K562 (cell line): ENCODE measurements around the gene FSTL1. TPM values are rescaled to one million over a fixed set of nuclear protein-coding genes. Genes with fewer than 3 reads are reported as not detected.

Experiments used
- ATAC-seq: fragments of 200-7000 bp; cut with Tn5 transposase; 3 replicates; pipeline ENCODE4 v1.9.1; 2020; ENCODE audit warnings: moderate library complexity
- BruUV-seq: library from RNA; stranded (reverse); fragments of 400-500 nt; replicated peaks from 2 replicates; lab custom pipeline; 2021; lab: Mats Ljungman, UMichigan
- CTCF ChIA-PET: fragments of 300-600 bp; formaldehyde crosslinking; extraction: SDS; loops from one replicate; lab custom pipeline; 2021; ENCODE audit warnings: low intra/inter-chr PET ratio; lab: Yijun Ruan, JAX
- POLR2A ChIA-PET: fragments of 300-600, 350-650 bp; sonication (Branson Sonifier 250); formaldehyde crosslinking; extraction: SDS; loops from one replicate; lab custom pipeline; 2021; ENCODE audit warnings: antibody characterized with exemption, inconsistent platforms; lab: Yijun Ruan, JAX
- DNase-seq, 4 experiments: peaks; one replicate each; pipeline versions ENCODE4 v3.0.0 to v3.0.0-alpha.2; 2011 to 2018; ENCODE audit warnings: low spot score in 3 of 4, mixed read lengths in 3 of 4; ENCODE audit errors: extremely low read depth in 1 of 4
- FAIRE-seq: peaks from 2 replicates; lab custom pipeline; 2011; peaks lifted over from hg19 to GRCh38; lab: Jason Lieb, UNC
- H2AFZ ChIP-seq: 2 replicates; pipeline ENCODE4 v1.6.0; 2011; ENCODE audit warnings: low read depth, low read length, control low read depth, inconsistent platforms
- H3K27ac ChIP-seq: fragments of 200-600 bp; 3 replicates; pipeline ENCODE4 v1.8.0; 2011; ENCODE audit warnings: low read depth, mild to moderate bottlenecking, control low read depth, inconsistent platforms, low read length, moderate library complexity, mixed read lengths; ENCODE audit errors: extremely low read depth
- H3K27me3 ChIP-seq, 2 experiments: fragments of 300-600 bp in 1 of 2; 2 replicates in 1 of 2; 3 replicates in 1 of 2; pipeline versions ENCODE4 v1.6.0 to v1.8.0; 2011; ENCODE audit warnings: inconsistent platforms in 2 of 2, low read length in 2 of 2, mild to moderate bottlenecking in 1 of 2, mixed read lengths in 1 of 2, moderate library complexity in 1 of 2; ENCODE audit not compliant: control insufficient read depth in 2 of 2, insufficient read depth in 2 of 2
- H3K36me3 ChIP-seq: fragments of 300-600 bp; 3 replicates; pipeline ENCODE4 v1.8.0; 2011; ENCODE audit warnings: mild to moderate bottlenecking, low read length, inconsistent platforms; ENCODE audit not compliant: control insufficient read depth, insufficient read depth
- H3K4me1 ChIP-seq, 2 experiments: fragments of 200-600 bp in 1 of 2; replicated peaks in 1 of 2; 2 replicates in 1 of 2; 3 replicates in 1 of 2; pipeline versions ENCODE4 v1.5.1 to v1.8.0; 2011; ENCODE audit warnings: inconsistent platforms in 2 of 2, low read length in 2 of 2, mild to moderate bottlenecking in 1 of 2, mixed read lengths in 1 of 2, moderate library complexity in 1 of 2; ENCODE audit not compliant: control insufficient read depth in 2 of 2, insufficient read depth in 2 of 2
- H3K4me2 ChIP-seq: 2 replicates; pipeline ENCODE4 v1.6.1; 2011; ENCODE audit warnings: low read length, control low read depth, inconsistent platforms, mixed read lengths; ENCODE audit not compliant: insufficient read depth
- H3K4me3 ChIP-seq: fragments of 200-600 bp; sonication (generic), shearing (Covaris generic); 2 replicates; pipeline ENCODE4 v1.5.1; 2016; ENCODE audit warnings: control low read depth, inconsistent platforms
- H3K79me2 ChIP-seq: fragments of 200-600 bp; 3 replicates; pipeline ENCODE4 v1.8.0; 2011; ENCODE audit warnings: low read length, inconsistent platforms; ENCODE audit not compliant: control insufficient read depth, insufficient read depth
- H3K9ac ChIP-seq, 2 experiments: 2 replicates each; pipeline versions ENCODE4 v1.6.0 to v1.6.1; 2011; ENCODE audit warnings: low read depth in 2 of 2, low read length in 2 of 2, control low read depth in 1 of 2, inconsistent platforms in 1 of 2, mild to moderate bottlenecking in 1 of 2, mixed read lengths in 1 of 2; ENCODE audit not compliant: insufficient read depth in 1 of 2
- H3K9me1 ChIP-seq: one replicate; pipeline ENCODE4 v1.6.0; 2011; ENCODE audit warnings: inconsistent platforms, mild to moderate bottlenecking, low read length, moderate library complexity; ENCODE audit not compliant: control insufficient read depth, insufficient read depth
- H3K9me3 ChIP-seq: replicated peaks from 2 replicates; pipeline ENCODE4 v1.5.1; 2011; ENCODE audit warnings: low read depth, low read length, inconsistent platforms; ENCODE audit not compliant: control insufficient read depth, insufficient read depth
- H4K20me1 ChIP-seq: replicated peaks from 2 replicates; pipeline ENCODE4 v1.6.1; 2011; ENCODE audit warnings: low read length, inconsistent platforms, mixed read lengths; ENCODE audit not compliant: control insufficient read depth, insufficient read depth
- CHD7 ChIP-seq: fragments of 200-600 bp; sonication (generic); IDR thresholded peaks from one replicate; pipeline ENCODE4 v1.6.1; 2012; ENCODE audit warnings: mild to moderate bottlenecking, low read depth, low read length, inconsistent platforms
- HIVEP1 ChIP-seq: fragments of 250-450 bp; sonication (Bioruptor Pico); IDR thresholded peaks from 2 replicates; pipeline ENCODE4 v1.4.0; 2020; ENCODE audit warnings: mild to moderate bottlenecking
- NCOA2 ChIP-seq, 2 experiments: fragments of 450-650 bp; IDR thresholded peaks; 2 replicates each; pipeline ENCODE4 v1.6.1; 2018; ENCODE audit warnings: mild to moderate bottlenecking in 2 of 2, moderate library complexity in 1 of 2; ENCODE audit not compliant: partially characterized antibody in 2 of 2
- OTX1 ChIP-seq: fragments of 450-650 bp; formaldehyde crosslinking; IDR thresholded peaks from 2 replicates; pipeline ENCODE4 v1.4.0; 2022; ENCODE audit warnings: mild to moderate bottlenecking
- in situ Hi-C: fragments of 300-500 bp; cut with MboI; formaldehyde crosslinking; loops from 4 replicates; pipeline ENCODE4 v1.15.0; 2018; ENCODE audit warnings: inconsistent platforms, mixed read lengths
- intact Hi-C: fragments of 100-400 bp; cut with micrococcal nuclease; formaldehyde crosslinking; loops from 2 replicates; pipeline ENCODE4 v1.14.2; 2022
- polyA plus RNA-seq, 8 experiments: library from polyadenylated mRNA; depleted of rRNA in 4 of 8; stranded (reverse) in 5 of 8; unstranded in 3 of 8; fragments of >200 nt; fragmentation: Nextera tagmentation in 2 of 8; fragmentation: Illumina TruSeq in 1 of 8; extraction: Ambion mirVana in 2 of 8; extraction: Trizol in 1 of 8; gene quantifications; 2 replicates each; pipeline versions ENCODE4 v1.2.1 to v1.2.3, GENCODE V29; 2011 to 2014; ENCODE audit warnings: inconsistent platforms in 1 of 8, missing spikeins in 1 of 8
- total RNA-seq, 7 experiments: library from RNA; depleted of rRNA in 6 of 7; stranded (reverse); fragments of >200 nt in 6 of 7; fragmentation: Illumina TruSeq in 2 of 7; extraction: Trizol in 2 of 7; gene quantifications; 2 replicates each; pipeline versions ENCODE4 v1.2.1 to v1.2.3, GENCODE V29; 2011 to 2021; ENCODE audit warnings: low replicate concordance in 1 of 7
- TF ChIP-seq, protein P1 (sequence below): sonication (generic); formaldehyde crosslinking; IDR thresholded peaks from 2 replicates; pipeline ENCODE4 v1.8.0; 2023; ENCODE audit warnings: missing genetic modification reagents, mild to moderate bottlenecking, borderline replicate concordance

Gene FSTL1
- total and polyA plus RNA-seq, 9 of the 15 experiments (the other 6 are each of a cell fraction or from before 2014, with no cell fraction given), result 0.01 to 0.58 (median 0.08) TPM; not detected in 2

DNA sequence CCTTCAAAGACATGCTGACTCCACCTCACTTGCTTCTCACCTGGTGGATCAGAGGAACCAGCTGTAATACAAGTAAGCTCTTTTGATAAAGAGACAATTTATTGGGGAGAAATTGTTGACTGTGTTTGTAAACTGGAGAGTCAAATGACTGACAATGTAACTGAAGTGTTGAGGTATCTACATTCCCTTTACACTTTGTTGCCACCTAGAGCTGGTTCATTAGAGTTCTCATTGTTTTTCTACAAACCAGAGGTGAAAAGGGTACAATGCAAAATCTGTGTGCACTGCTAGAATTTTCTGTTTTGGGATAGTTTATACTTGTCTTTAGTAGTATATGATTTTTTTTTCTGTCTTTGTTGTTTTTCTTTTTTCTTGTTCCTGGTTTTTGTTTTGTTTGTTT lies 93.0 kb downstream of the FSTL1 start:
- no peaks in the 10 kb centered on the region for H4K20me1 ChIP-seq
- no peaks in the 10 kb centered on the region for H3K79me2 ChIP-seq
- H3K4me2 ChIP-seq, result no peak overlapping the region
- FAIRE-seq (no peak), DNase-seq (no peak), ATAC-seq (no peak)
- H2AFZ ChIP-seq, result no peak overlapping the region
- H3K27me3 ChIP-seq, result no peaks in the 10 kb centered on the region; a peak in 1 of 5 replicates
- no peaks in the 10 kb centered on the region for H3K36me3 ChIP-seq
- H3K9me3 ChIP-seq, result no peaks in the 10 kb centered on the region
- intact Hi-C loops, result no loop called here
- H3K4me1 ChIP-seq, result no peaks in the 10 kb centered on the region
- no TSS peak for BruUV-seq
- no peaks in the 10 kb centered on the region for H3K9me1 ChIP-seq
- in situ Hi-C loops, result no loop called here
- no peak overlapping the region for H3K27ac ChIP-seq
- POLR2A ChIA-PET, result interaction anchor here (0.6 to 1.0 kb wide), 2 partner anchors 21 to 948 kb away, joined by 3 read pairs; no protein-coding TSS in a partner anchor
- CTCF ChIA-PET, result no interaction called here
- no peak overlapping the region for H3K4me3 ChIP-seq
- no peak overlapping the region for H3K9ac ChIP-seq
- TF ChIP-seq CHD7 (no peak), OTX1 (CRISPR knock-in tag) (no peak), NCOA2 (IDR thresholded peaks at IDR 0.05; ENCODE audit: partially characterized antibody in 2 of 2) (no peak), HIVEP1 (CRISPR knock-in tag) (no peak)
- TF ChIP-seq, protein P1, sequence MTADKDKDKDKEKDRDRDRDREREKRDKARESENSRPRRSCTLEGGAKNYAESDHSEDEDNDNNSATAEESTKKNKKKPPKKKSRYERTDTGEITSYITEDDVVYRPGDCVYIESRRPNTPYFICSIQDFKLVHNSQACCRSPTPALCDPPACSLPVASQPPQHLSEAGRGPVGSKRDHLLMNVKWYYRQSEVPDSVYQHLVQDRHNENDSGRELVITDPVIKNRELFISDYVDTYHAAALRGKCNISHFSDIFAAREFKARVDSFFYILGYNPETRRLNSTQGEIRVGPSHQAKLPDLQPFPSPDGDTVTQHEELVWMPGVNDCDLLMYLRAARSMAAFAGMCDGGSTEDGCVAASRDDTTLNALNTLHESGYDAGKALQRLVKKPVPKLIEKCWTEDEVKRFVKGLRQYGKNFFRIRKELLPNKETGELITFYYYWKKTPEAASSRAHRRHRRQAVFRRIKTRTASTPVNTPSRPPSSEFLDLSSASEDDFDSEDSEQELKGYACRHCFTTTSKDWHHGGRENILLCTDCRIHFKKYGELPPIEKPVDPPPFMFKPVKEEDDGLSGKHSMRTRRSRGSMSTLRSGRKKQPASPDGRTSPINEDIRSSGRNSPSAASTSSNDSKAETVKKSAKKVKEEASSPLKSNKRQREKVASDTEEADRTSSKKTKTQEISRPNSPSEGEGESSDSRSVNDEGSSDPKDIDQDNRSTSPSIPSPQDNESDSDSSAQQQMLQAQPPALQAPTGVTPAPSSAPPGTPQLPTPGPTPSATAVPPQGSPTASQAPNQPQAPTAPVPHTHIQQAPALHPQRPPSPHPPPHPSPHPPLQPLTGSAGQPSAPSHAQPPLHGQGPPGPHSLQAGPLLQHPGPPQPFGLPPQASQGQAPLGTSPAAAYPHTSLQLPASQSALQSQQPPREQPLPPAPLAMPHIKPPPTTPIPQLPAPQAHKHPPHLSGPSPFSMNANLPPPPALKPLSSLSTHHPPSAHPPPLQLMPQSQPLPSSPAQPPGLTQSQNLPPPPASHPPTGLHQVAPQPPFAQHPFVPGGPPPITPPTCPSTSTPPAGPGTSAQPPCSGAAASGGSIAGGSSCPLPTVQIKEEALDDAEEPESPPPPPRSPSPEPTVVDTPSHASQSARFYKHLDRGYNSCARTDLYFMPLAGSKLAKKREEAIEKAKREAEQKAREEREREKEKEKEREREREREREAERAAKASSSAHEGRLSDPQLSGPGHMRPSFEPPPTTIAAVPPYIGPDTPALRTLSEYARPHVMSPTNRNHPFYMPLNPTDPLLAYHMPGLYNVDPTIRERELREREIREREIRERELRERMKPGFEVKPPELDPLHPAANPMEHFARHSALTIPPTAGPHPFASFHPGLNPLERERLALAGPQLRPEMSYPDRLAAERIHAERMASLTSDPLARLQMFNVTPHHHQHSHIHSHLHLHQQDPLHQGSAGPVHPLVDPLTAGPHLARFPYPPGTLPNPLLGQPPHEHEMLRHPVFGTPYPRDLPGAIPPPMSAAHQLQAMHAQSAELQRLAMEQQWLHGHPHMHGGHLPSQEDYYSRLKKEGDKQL, result no peak
